H9 (cell line): ENCODE data around the gene MAST4. TPM values are rescaled to one million over a fixed set of nuclear protein-coding genes. Genes with fewer than 3 reads are reported as not detected.

Experiments used
- DNase-seq: peaks from one replicate; pipeline ENCODE4 v3.0.0-alpha.2; 2017
- H2AFZ ChIP-seq: one replicate; pipeline ENCODE4 v1.6.1; 2013; ENCODE audit warnings: mild to moderate bottlenecking, low read length, control low read depth, moderate library complexity
- H2AK5ac ChIP-seq: 2 replicates; pipeline ENCODE4 v1.6.1; 2013; ENCODE audit warnings: low read length, control low read depth, mixed read lengths; ENCODE audit not compliant: insufficient read length
- H2BK120ac ChIP-seq: one replicate; pipeline ENCODE4 v1.6.1; 2013; ENCODE audit warnings: low read depth, mild to moderate bottlenecking, low read length, control low read depth, inconsistent platforms; ENCODE audit not compliant: poor library complexity, severe bottlenecking
- H2BK12ac ChIP-seq: 2 replicates; pipeline ENCODE4 v1.6.1; 2013; ENCODE audit warnings: low read length, control low read depth, mixed read lengths, low read depth; ENCODE audit not compliant: insufficient read length
- H2BK15ac ChIP-seq: 2 replicates; pipeline ENCODE4 v1.6.1; 2013; ENCODE audit warnings: low read depth, low read length, control low read depth
- H2BK20ac ChIP-seq: one replicate; pipeline ENCODE4 v1.6.1; 2013; ENCODE audit warnings: low read depth, mild to moderate bottlenecking, low read length, control low read depth, inconsistent platforms; ENCODE audit not compliant: poor library complexity, severe bottlenecking
- H2BK5ac ChIP-seq: 2 replicates; pipeline ENCODE4 v1.6.1; 2013; ENCODE audit warnings: low read length, control low read depth, mixed read lengths; ENCODE audit not compliant: insufficient read length
- H3K14ac ChIP-seq: 2 replicates; pipeline ENCODE4 v1.6.1; 2013; ENCODE audit warnings: low read length, control low read depth; ENCODE audit not compliant: insufficient read depth
- H3K18ac ChIP-seq: 2 replicates; pipeline ENCODE4 v1.6.1; 2013; ENCODE audit warnings: low read depth, mild to moderate bottlenecking, mixed read lengths, low read length, control low read depth; ENCODE audit not compliant: insufficient read length
- H3K23ac ChIP-seq: 2 replicates; pipeline ENCODE4 v1.6.1; 2013; ENCODE audit warnings: low read length, control low read depth, mixed read lengths, low read depth; ENCODE audit not compliant: insufficient read length
- H3K23me2 ChIP-seq: 2 replicates; pipeline ENCODE4 v1.6.1; 2013; ENCODE audit warnings: low read depth, mild to moderate bottlenecking, mixed read lengths, low read length, control low read depth; ENCODE audit not compliant: insufficient read length, poor library complexity, severe bottlenecking
- H3K27ac ChIP-seq: 2 replicates; pipeline ENCODE4 v1.5.1; 2013; ENCODE audit warnings: low read length, control low read depth, mixed read lengths, low read depth; ENCODE audit not compliant: insufficient read length
- H3K27me3 ChIP-seq: 2 replicates; pipeline ENCODE4 v1.6.1; 2013; ENCODE audit warnings: low read length, control low read depth, inconsistent platforms; ENCODE audit not compliant: insufficient read depth
- H3K4ac ChIP-seq: 2 replicates; pipeline ENCODE4 v1.6.1; 2013; ENCODE audit warnings: low read depth, mild to moderate bottlenecking, control low read depth, inconsistent platforms, low read length, moderate library complexity
- H3K4me1 ChIP-seq: 2 replicates; pipeline ENCODE4 v1.6.1; 2013; ENCODE audit warnings: low read length, control low read depth, inconsistent platforms; ENCODE audit not compliant: insufficient read depth
- H3K4me2 ChIP-seq: 2 replicates; pipeline ENCODE4 v1.6.1; 2013; ENCODE audit warnings: low read length, control low read depth, mixed read lengths; ENCODE audit not compliant: insufficient read length, insufficient read depth
- H3K56ac ChIP-seq: 2 replicates; pipeline ENCODE4 v1.6.1; 2013; ENCODE audit warnings: low read depth, mild to moderate bottlenecking, mixed read lengths, low read length, control low read depth; ENCODE audit not compliant: insufficient read length
- H3K79me1 ChIP-seq: 2 replicates; pipeline ENCODE4 v1.6.1; 2013; ENCODE audit warnings: low read depth, mild to moderate bottlenecking, moderate library complexity, low read length, control low read depth, inconsistent platforms; ENCODE audit not compliant: insufficient read depth, poor library complexity, severe bottlenecking
- H3K79me2 ChIP-seq: 2 replicates; pipeline ENCODE4 v1.6.1; 2013; ENCODE audit warnings: low read length, control low read depth, inconsistent platforms; ENCODE audit not compliant: insufficient read depth
- H3K9ac ChIP-seq: 2 replicates; pipeline ENCODE4 v1.6.1; 2013; ENCODE audit warnings: low read length, control low read depth, mixed read lengths; ENCODE audit not compliant: insufficient read length; ENCODE audit errors: extremely low read depth
- H3K9me3 ChIP-seq: one replicate; pipeline ENCODE4 v1.6.1; 2013; ENCODE audit warnings: low read depth, low read length, inconsistent platforms; ENCODE audit not compliant: control insufficient read depth
- H3T11ph ChIP-seq: one replicate; pipeline ENCODE4 v1.6.1; 2013; ENCODE audit warnings: mild to moderate bottlenecking, low read length, control low read depth, inconsistent platforms
- H4K20me1 ChIP-seq: one replicate; pipeline ENCODE4 v1.6.1; 2013; ENCODE audit not compliant: control insufficient read depth, insufficient read length, insufficient read depth
- H4K5ac ChIP-seq: 2 replicates; pipeline ENCODE4 v1.6.1; 2013; ENCODE audit warnings: low read depth, mild to moderate bottlenecking, mixed read lengths, low read length, control low read depth; ENCODE audit not compliant: insufficient read length
- H4K8ac ChIP-seq: replicated peaks from 2 replicates; pipeline ENCODE4 v1.6.1; 2013; ENCODE audit warnings: low read length, control low read depth, mixed read lengths, low read depth; ENCODE audit not compliant: insufficient read length
- H4K91ac ChIP-seq: 2 replicates; pipeline ENCODE4 v1.6.1; 2013; ENCODE audit warnings: low read depth, mild to moderate bottlenecking, moderate library complexity, mixed read lengths, low read length, control low read depth; ENCODE audit not compliant: insufficient read length
- H3K27ac Mint-ChIP-seq, 3 experiments: 2 replicates in 2 of 3; 3 replicates in 1 of 3; pipeline ENCODE4 v1.8.0; 2020 to 2021; ENCODE audit warnings: mixed read lengths in 3 of 3, mild to moderate bottlenecking in 1 of 3, moderate library complexity in 1 of 3
- H3K27me3 Mint-ChIP-seq: 2 replicates; pipeline ENCODE4 v1.8.0; 2021; ENCODE audit warnings: low read depth, mild to moderate bottlenecking, moderate library complexity, mixed read lengths
- H3K36me3 Mint-ChIP-seq, 3 experiments: 2 replicates in 2 of 3; 3 replicates in 1 of 3; pipeline ENCODE4 v1.8.0; 2020 to 2021; ENCODE audit warnings: low read depth in 3 of 3, mixed read lengths in 3 of 3; ENCODE audit not compliant: insufficient read depth in 1 of 3
- H3K4me1 Mint-ChIP-seq, 2 experiments: 2 replicates each; pipeline ENCODE4 v1.8.0; 2020; ENCODE audit warnings: mixed read lengths in 2 of 2
- H3K4me3 Mint-ChIP-seq, 2 experiments: 2 replicates in 1 of 2; 3 replicates in 1 of 2; pipeline ENCODE4 v1.8.0; 2020 to 2021; ENCODE audit warnings: mild to moderate bottlenecking in 2 of 2, mixed read lengths in 2 of 2, moderate library complexity in 1 of 2
- H3K9me3 Mint-ChIP-seq, 2 experiments: 2 replicates in 1 of 2; 3 replicates in 1 of 2; pipeline ENCODE4 v1.8.0; 2020; ENCODE audit warnings: mild to moderate bottlenecking in 2 of 2, mixed read lengths in 2 of 2, moderate library complexity in 1 of 2
- CTCF ChIP-seq: fragments of 200-600 bp; sonication (generic); conservative IDR thresholded peaks from 3 replicates; pipeline ENCODE4 v1.8.0; 2021; ENCODE audit warnings: antibody characterized with exemption, mild to moderate bottlenecking
- WGBS: extraction: QIAGEN DNeasy Blood & Tissue Kit; methylation state at CpG from one replicate; pipeline ENCODE4 v1.1.7; 2013; ENCODE audit warnings: missing lambda C conversion rate, low lambda C conversion rate, mixed read lengths; ENCODE audit not compliant: insufficient read length; ENCODE audit errors: extremely low coverage; 5-methylcytosine and 5-hydroxymethylcytosine counted together
- total RNA-seq: library from RNA; stranded (reverse); gene quantifications from 2 replicates; pipeline ENCODE4 v1.2.1, GENCODE V29; 2021

Gene MAST4
- total RNA-seq, 1 experiment from 2014 or later, result 3.7 TPM

- Histone ChIP-seq H4K91ac (no peak overlapping the region), H2BK20ac (no peak overlapping the region), H3K9me3 (no peaks in the 10 kb centered on the region), H2AK5ac (no peak overlapping the region), H3K27me3 (no peaks in the 10 kb centered on the region; the same call in 1 of the 2 replicates), H3K79me2 (peaks cover 2% of the 10 kb centered on the region; the same call in 1 of the 2 replicates), H4K20me1 (no peaks in the 10 kb centered on the region), H3T11ph (no peak overlapping the region), H4K5ac (no peak overlapping the region), H3K18ac (no peak overlapping the region), H2BK12ac (no peak overlapping the region), H3K23me2 (no peaks in the 10 kb centered on the region), H3K4ac (no peak overlapping the region), H3K4me2 (no peak overlapping the region), H3K9ac (no peak overlapping the region), H2BK15ac (no peak overlapping the region), H3K4me1 (peaks cover 4% of the 10 kb centered on the region; the same call in 1 of the 2 replicates), H3K23ac (no peak overlapping the region), H2BK5ac (no peak overlapping the region), H3K79me1 (no peaks in the 10 kb centered on the region), H4K8ac (no peak overlapping the region), H3K27ac (no peak overlapping the region), H2AFZ (no peak overlapping the region), H3K56ac (no peak overlapping the region), H2BK120ac (no peak overlapping the region), H3K14ac (no peak overlapping the region)
- no peaks in the 10 kb centered on the region for H3K9me3 Mint-ChIP-seq
- no CpG with 5 or more reads among the region's 3 CpGs for WGBS
- no peaks in the 10 kb centered on the region for H3K27me3 Mint-ChIP-seq
- TF ChIP-seq CTCF, result no peak
- no peaks in the 10 kb centered on the region for H3K36me3 Mint-ChIP-seq
- DNase-seq, result no peak
- no peak overlapping the region for H3K4me3 Mint-ChIP-seq
- peaks cover 17 to 23% of the 10 kb centered on the region in 2 experiments for H3K4me1 Mint-ChIP-seq
- H3K27ac Mint-ChIP-seq, result no peak overlapping the region
Measured at GRCh38 chr5:67031692-67032091, 435.5 kb downstream of the MAST4 start.
